ENCODE results near the gene HSD11B2. TPM values are rescaled to one million over a fixed set of nuclear protein-coding genes. Genes with fewer than 3 reads are reported as not detected.

Gene HSD11B2
- total and polyA plus RNA-seq, 2 donors (not counting 1 experiment from before 2014, with no cell fraction given) = 0.15 TPM; not detected in 1

DNA sequence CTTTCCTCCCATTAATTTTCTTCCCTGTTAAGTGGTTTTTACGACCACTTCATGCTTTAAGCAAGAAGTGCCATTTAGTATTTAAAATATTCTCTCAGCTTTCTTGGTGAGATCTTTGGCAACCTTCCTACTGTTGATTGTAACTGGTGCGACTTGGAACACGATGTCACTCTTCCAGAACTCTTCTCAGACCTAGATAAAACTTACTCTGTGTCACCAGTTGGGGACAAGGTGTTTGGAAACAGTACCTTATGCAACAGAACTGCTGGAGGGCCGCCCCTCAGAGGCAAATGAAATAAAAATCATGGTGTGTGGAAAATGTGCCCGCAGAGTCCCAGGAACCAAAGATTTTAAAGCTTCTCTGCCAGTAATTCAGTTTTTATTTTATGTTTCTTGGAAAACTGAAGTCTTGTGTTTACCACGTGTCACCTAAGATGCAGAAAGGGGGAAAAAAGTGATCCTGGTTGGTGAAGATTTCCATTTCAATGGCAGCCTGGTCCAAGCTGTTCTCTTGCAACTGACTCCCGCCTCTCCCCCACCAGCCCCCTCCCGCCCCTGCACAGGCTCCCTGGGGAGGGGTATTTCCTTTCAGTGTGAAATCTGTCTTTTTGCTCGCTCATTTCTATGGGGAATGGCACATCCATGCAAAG, 7.2 kb upstream of the HSD11B2 start:
- Histone ChIP-seq H3K9ac (ENCODE audit: insufficient read depth, low read length) (no peak overlapping the region), H4K20me1 (ENCODE audit: control insufficient read depth, extremely low read depth, insufficient read depth, low read length) (no peaks in the 10 kb centered on the region), H3K4me2 (ENCODE audit: extremely low read depth, insufficient read depth, low read length) (no peak overlapping the region), H3K9me3 (ENCODE audit: control insufficient read depth, insufficient read depth, low read depth, low read length) (no peaks in the 10 kb centered on the region), H3K27me3 (ENCODE audit: control insufficient read depth, insufficient read depth, low read length) (peaks cover 14% of the 10 kb centered on the region), H3K27ac (ENCODE audit: insufficient read depth, low read length) (no peak overlapping the region), H2AFZ (ENCODE audit: low read length) (no peak overlapping the region), H3K36me3 (ENCODE audit: control insufficient read depth, insufficient read depth, low read length) (no peaks in the 10 kb centered on the region), H3K4me3 (replicated peaks in 1 of 4; ENCODE audit: control extremely low read depth in 1 of 4, insufficient read depth in 1 of 4, low read depth in 3 of 4, low read length in 4 of 4) (no peak overlapping the region), H3K4me1 (ENCODE audit: control insufficient read depth, extremely low read depth, insufficient read depth, low read length) (no peaks in the 10 kb centered on the region), H3K79me2 (ENCODE audit: control insufficient read depth, insufficient read depth, low read length) (no peaks in the 10 kb centered on the region)
- DNase-seq (ENCODE audit: low read depth in 2 of 2) = no peak
- TF ChIP-seq EZH2 (IDR thresholded peaks at IDR 0.05; ENCODE audit: low read length, missing control alignments) = no peak
- TF ChIP-seq, protein P1, sequence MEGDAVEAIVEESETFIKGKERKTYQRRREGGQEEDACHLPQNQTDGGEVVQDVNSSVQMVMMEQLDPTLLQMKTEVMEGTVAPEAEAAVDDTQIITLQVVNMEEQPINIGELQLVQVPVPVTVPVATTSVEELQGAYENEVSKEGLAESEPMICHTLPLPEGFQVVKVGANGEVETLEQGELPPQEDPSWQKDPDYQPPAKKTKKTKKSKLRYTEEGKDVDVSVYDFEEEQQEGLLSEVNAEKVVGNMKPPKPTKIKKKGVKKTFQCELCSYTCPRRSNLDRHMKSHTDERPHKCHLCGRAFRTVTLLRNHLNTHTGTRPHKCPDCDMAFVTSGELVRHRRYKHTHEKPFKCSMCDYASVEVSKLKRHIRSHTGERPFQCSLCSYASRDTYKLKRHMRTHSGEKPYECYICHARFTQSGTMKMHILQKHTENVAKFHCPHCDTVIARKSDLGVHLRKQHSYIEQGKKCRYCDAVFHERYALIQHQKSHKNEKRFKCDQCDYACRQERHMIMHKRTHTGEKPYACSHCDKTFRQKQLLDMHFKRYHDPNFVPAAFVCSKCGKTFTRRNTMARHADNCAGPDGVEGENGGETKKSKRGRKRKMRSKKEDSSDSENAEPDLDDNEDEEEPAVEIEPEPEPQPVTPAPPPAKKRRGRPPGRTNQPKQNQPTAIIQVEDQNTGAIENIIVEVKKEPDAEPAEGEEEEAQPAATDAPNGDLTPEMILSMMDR (conservative IDR thresholded peaks at IDR 0.05 in 1 of 2, IDR thresholded peaks at IDR 0.05 in 1 of 2; ENCODE audit: low read depth in 1 of 2, low read length in 2 of 2) = no peak

DNA sequence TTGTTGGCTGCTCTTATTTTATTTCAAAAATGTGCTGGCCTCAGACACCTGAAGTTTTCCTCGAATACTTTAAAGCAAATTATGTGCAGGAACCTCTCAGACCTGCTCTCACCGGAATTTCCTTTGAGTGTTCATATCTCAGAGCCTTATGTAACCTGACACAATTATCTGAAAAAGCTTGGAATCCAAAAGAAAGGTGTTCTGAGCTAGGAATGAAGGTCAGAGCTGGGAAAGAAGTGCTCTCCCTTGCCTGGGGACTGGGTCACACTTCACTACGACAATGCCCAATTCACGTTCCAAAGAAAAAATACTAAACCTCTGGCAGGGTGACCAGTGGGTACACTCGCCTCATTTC, 6.7 kb upstream of the HSD11B2 start:
- no peaks in the 10 kb centered on the region for H4K20me1 ChIP-seq (ENCODE audit: control insufficient read depth, extremely low read depth, insufficient read depth, low read length)
- no peak overlapping the region for H3K9ac ChIP-seq (ENCODE audit: insufficient read depth, low read length)
- H3K79me2 ChIP-seq (ENCODE audit: control insufficient read depth, insufficient read depth, low read length) = no peaks in the 10 kb centered on the region
- TF ChIP-seq, protein P1 (conservative IDR thresholded peaks at IDR 0.05 in 1 of 2, IDR thresholded peaks at IDR 0.05 in 1 of 2; ENCODE audit: low read depth in 1 of 2, low read length in 2 of 2) = no peak
- TF ChIP-seq EZH2 (IDR thresholded peaks at IDR 0.05; ENCODE audit: low read length, missing control alignments) = no peak
- H3K27ac ChIP-seq (ENCODE audit: insufficient read depth, low read length) = no peak overlapping the region
- no peak overlapping the region for H3K4me3 ChIP-seq (replicated peaks in 1 of 4; ENCODE audit: control extremely low read depth in 1 of 4, insufficient read depth in 1 of 4, low read depth in 3 of 4, low read length in 4 of 4)
- no peaks in the 10 kb centered on the region for H3K36me3 ChIP-seq (ENCODE audit: control insufficient read depth, insufficient read depth, low read length)
- H3K27me3 ChIP-seq (ENCODE audit: control insufficient read depth, insufficient read depth, low read length) = peaks cover 19% of the 10 kb centered on the region
- no peaks in the 10 kb centered on the region for H3K9me3 ChIP-seq (ENCODE audit: control insufficient read depth, insufficient read depth, low read depth, low read length)
- no peak overlapping the region for H3K4me2 ChIP-seq (ENCODE audit: extremely low read depth, insufficient read depth, low read length)
- no peak overlapping the region for H2AFZ ChIP-seq (ENCODE audit: low read length)
- no peak for DNase-seq (ENCODE audit: low read depth in 2 of 2)
- H3K4me1 ChIP-seq (ENCODE audit: control insufficient read depth, extremely low read depth, insufficient read depth, low read length) = no peaks in the 10 kb centered on the region

DNA sequence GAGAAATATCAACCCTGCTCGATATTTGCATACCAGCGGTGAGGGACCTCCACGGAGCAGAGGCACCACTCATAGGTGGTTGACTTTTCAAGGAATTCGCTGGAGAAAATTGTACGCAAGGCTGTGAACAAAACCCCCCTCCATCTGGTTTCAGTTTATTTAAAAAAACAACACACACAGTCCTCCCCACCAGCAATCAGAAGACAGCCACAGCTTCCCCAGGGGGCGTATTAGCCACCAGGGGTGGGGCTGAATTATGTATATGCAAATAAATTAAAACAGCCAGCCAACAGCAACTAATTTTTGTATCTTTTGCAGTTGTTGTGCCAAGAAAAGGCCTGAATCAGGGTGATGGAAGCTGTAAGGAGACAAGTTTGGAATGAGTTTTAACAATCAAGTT, 5.9 kb upstream of the HSD11B2 start:
- peaks cover 27% of the 10 kb centered on the region for H3K27me3 ChIP-seq (ENCODE audit: control insufficient read depth, insufficient read depth, low read length)
- no peak overlapping the region for H2AFZ ChIP-seq (ENCODE audit: low read length)
- no peak overlapping the region for H3K9ac ChIP-seq (ENCODE audit: insufficient read depth, low read length)
- no peak for TF ChIP-seq EZH2 (IDR thresholded peaks at IDR 0.05; ENCODE audit: low read length, missing control alignments)
- TF ChIP-seq, protein P1 (conservative IDR thresholded peaks at IDR 0.05 in 1 of 2, IDR thresholded peaks at IDR 0.05 in 1 of 2; ENCODE audit: low read depth in 1 of 2, low read length in 2 of 2) = no peak
- no peak overlapping the region for H3K4me2 ChIP-seq (ENCODE audit: extremely low read depth, insufficient read depth, low read length)
- no peaks in the 10 kb centered on the region for H3K79me2 ChIP-seq (ENCODE audit: control insufficient read depth, insufficient read depth, low read length)
- no peak overlapping the region for H3K27ac ChIP-seq (ENCODE audit: insufficient read depth, low read length)
- DNase-seq (ENCODE audit: low read depth in 2 of 2) = no peak
- H4K20me1 ChIP-seq (ENCODE audit: control insufficient read depth, extremely low read depth, insufficient read depth, low read length) = no peaks in the 10 kb centered on the region
- no peaks in the 10 kb centered on the region for H3K36me3 ChIP-seq (ENCODE audit: control insufficient read depth, insufficient read depth, low read length)
- no peak overlapping the region for H3K4me3 ChIP-seq (replicated peaks in 1 of 4; ENCODE audit: control extremely low read depth in 1 of 4, insufficient read depth in 1 of 4, low read depth in 3 of 4, low read length in 4 of 4)
- H3K9me3 ChIP-seq (ENCODE audit: control insufficient read depth, insufficient read depth, low read depth, low read length) = no peaks in the 10 kb centered on the region
- no peaks in the 10 kb centered on the region for H3K4me1 ChIP-seq (ENCODE audit: control insufficient read depth, extremely low read depth, insufficient read depth, low read length)

Measured in fibroblast of lung (primary cell).